ENCODE data around the gene PRSS27.

- TF ChIP-seq CTCF (IDR thresholded peaks at IDR 0.05) = no peak
- no peak for TF ChIP-seq POLR2A (IDR thresholded peaks at IDR 0.05)
These were observed 12.4 kb downstream of the PRSS27 start for GRCh38 chr16:2707368-2708289.

All from Peyer's patch (tissue), 4 donors.